MM.1S (cell line): ENCODE results near the gene CDK9.

Experiments
- EZH2 ChIP-seq: fragments of 300-600 bp; sonication (generic); optimal IDR thresholded peaks from 2 replicates; pipeline ENCODE3; 2017; ENCODE audit warnings: low read depth, mild to moderate bottlenecking, antibody characterized with exemption, low read length, mixed read lengths
- TF ChIP-seq, protein P1 (sequence below): fragments of 300-600 bp; sonication (generic); IDR thresholded peaks from 2 replicates; pipeline ENCODE4 v1.5.1; 2016; ENCODE audit warnings: antibody characterized with exemption, low read length, mixed read lengths

GRCh38 chr9:127758843-127759242, 27.0 kb upstream of the CDK9 start:
- TF ChIP-seq, protein P1, sequence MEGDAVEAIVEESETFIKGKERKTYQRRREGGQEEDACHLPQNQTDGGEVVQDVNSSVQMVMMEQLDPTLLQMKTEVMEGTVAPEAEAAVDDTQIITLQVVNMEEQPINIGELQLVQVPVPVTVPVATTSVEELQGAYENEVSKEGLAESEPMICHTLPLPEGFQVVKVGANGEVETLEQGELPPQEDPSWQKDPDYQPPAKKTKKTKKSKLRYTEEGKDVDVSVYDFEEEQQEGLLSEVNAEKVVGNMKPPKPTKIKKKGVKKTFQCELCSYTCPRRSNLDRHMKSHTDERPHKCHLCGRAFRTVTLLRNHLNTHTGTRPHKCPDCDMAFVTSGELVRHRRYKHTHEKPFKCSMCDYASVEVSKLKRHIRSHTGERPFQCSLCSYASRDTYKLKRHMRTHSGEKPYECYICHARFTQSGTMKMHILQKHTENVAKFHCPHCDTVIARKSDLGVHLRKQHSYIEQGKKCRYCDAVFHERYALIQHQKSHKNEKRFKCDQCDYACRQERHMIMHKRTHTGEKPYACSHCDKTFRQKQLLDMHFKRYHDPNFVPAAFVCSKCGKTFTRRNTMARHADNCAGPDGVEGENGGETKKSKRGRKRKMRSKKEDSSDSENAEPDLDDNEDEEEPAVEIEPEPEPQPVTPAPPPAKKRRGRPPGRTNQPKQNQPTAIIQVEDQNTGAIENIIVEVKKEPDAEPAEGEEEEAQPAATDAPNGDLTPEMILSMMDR, result no peak
- TF ChIP-seq EZH2, result no peak
